PFSK-1 (cell line): ENCODE data around the gene CREB3L1.

Experiments used
- FOXP2 ChIP-seq: optimal IDR thresholded peaks from 2 replicates; pipeline ENCODE3; 2011; ENCODE audit warnings: borderline replicate concordance, control low read depth, inconsistent platforms; ENCODE audit not compliant: insufficient read depth; ENCODE audit errors: extremely low read length, extremely low read depth
- POLR2AphosphoS5 ChIP-seq: IDR thresholded peaks from 2 replicates; pipeline ENCODE4 v1.6.1; 2012; ENCODE audit warnings: low read depth, mild to moderate bottlenecking, control low read depth, low read length, moderate library complexity
- SIN3A ChIP-seq: IDR thresholded peaks from 2 replicates; pipeline ENCODE4 v1.6.1; 2012; ENCODE audit warnings: mild to moderate bottlenecking, low read length, moderate library complexity, borderline replicate concordance; ENCODE audit not compliant: insufficient read depth
- TAF1 ChIP-seq: IDR thresholded peaks from 2 replicates; pipeline ENCODE4 v1.6.1; 2012; ENCODE audit warnings: low read length, control low read depth, borderline replicate concordance; ENCODE audit not compliant: insufficient read depth
- TF ChIP-seq, protein P1 (sequence below), 2 experiments: IDR thresholded peaks; 2 replicates each; pipeline versions ENCODE4 v1.6.1 to v1.8.0; 2011 to 2012; ENCODE audit warnings: low read depth in 2 of 2, low read length in 2 of 2, control low read depth in 1 of 2, inconsistent platforms in 1 of 2, mild to moderate bottlenecking in 1 of 2, moderate library complexity in 1 of 2; ENCODE audit not compliant: insufficient read depth in 1 of 2

CREB3L1 gene

GRCh38 chr11:46240371-46240770 is 37.1 kb upstream of the CREB3L1 start:
- TF ChIP-seq, protein P1, sequence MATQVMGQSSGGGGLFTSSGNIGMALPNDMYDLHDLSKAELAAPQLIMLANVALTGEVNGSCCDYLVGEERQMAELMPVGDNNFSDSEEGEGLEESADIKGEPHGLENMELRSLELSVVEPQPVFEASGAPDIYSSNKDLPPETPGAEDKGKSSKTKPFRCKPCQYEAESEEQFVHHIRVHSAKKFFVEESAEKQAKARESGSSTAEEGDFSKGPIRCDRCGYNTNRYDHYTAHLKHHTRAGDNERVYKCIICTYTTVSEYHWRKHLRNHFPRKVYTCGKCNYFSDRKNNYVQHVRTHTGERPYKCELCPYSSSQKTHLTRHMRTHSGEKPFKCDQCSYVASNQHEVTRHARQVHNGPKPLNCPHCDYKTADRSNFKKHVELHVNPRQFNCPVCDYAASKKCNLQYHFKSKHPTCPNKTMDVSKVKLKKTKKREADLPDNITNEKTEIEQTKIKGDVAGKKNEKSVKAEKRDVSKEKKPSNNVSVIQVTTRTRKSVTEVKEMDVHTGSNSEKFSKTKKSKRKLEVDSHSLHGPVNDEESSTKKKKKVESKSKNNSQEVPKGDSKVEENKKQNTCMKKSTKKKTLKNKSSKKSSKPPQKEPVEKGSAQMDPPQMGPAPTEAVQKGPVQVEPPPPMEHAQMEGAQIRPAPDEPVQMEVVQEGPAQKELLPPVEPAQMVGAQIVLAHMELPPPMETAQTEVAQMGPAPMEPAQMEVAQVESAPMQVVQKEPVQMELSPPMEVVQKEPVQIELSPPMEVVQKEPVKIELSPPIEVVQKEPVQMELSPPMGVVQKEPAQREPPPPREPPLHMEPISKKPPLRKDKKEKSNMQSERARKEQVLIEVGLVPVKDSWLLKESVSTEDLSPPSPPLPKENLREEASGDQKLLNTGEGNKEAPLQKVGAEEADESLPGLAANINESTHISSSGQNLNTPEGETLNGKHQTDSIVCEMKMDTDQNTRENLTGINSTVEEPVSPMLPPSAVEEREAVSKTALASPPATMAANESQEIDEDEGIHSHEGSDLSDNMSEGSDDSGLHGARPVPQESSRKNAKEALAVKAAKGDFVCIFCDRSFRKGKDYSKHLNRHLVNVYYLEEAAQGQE (IDR thresholded peaks at IDR 0.05; ENCODE audit: insufficient read depth in 1 of 2, low read depth in 2 of 2, low read length in 2 of 2): no peak
- TF ChIP-seq SIN3A: no peak
- TF ChIP-seq FOXP2: no peak
- no peak for TF ChIP-seq POLR2AphosphoS5
- no peak for TF ChIP-seq TAF1

GRCh38 chr11:46240861-46241260 is 36.6 kb upstream of the CREB3L1 start:
- no peak for TF ChIP-seq SIN3A
- TF ChIP-seq FOXP2: no peak
- TF ChIP-seq, protein P1 (IDR thresholded peaks at IDR 0.05; ENCODE audit: insufficient read depth in 1 of 2, low read depth in 2 of 2, low read length in 2 of 2): no peak
- no peak for TF ChIP-seq POLR2AphosphoS5
- no peak for TF ChIP-seq TAF1

- TF ChIP-seq POLR2AphosphoS5 (no peak), SIN3A (no peak), FOXP2 (no peak), TAF1 (no peak)
- TF ChIP-seq, protein P1 (IDR thresholded peaks at IDR 0.05; ENCODE audit: insufficient read depth in 1 of 2, low read depth in 2 of 2, low read length in 2 of 2): no peak
Observed at GRCh38 chr11:46242041-46242951, 35.2 kb upstream of the CREB3L1 start.

GRCh38 chr11:46242952-46243795 is 34.3 kb upstream of the CREB3L1 start:
- TF ChIP-seq TAF1: peak; percentile 88; the same call in 1 of the 2 replicates
- peak; percentile 63 for TF ChIP-seq FOXP2
- no peak; the same call in 1 of the 2 replicates for TF ChIP-seq SIN3A
- peak; percentile 92 for TF ChIP-seq POLR2AphosphoS5
- TF ChIP-seq, protein P1 (IDR thresholded peaks at IDR 0.05; ENCODE audit: insufficient read depth in 1 of 2, low read depth in 2 of 2, low read length in 2 of 2): peak in 1 of 2 experiments; percentile 48; a peak in 2 of 4 replicates
